Fibroblast of lung (primary cell): ENCODE data around the gene FAM83D.

ENCODE experiments used
- CTCF ChIP-seq, 2 donors: IDR thresholded peaks in 1 of 2; conservative IDR thresholded peaks in 1 of 2; 1 replicate in 1 of 2; 2 replicates in 1 of 2; pipeline ENCODE4 v1.5.1; 2011 to 2012; ENCODE audit warnings: low read length in 2 of 2, control low read depth in 1 of 2, inconsistent platforms in 1 of 2, low read depth in 1 of 2, mild to moderate bottlenecking in 1 of 2
- EZH2 ChIP-seq: IDR thresholded peaks from 2 replicates; pipeline ENCODE4 v1.5.1; 2012; ENCODE audit warnings: low read length, control low read depth, mild to moderate bottlenecking; ENCODE audit errors: missing control alignments

DNA sequence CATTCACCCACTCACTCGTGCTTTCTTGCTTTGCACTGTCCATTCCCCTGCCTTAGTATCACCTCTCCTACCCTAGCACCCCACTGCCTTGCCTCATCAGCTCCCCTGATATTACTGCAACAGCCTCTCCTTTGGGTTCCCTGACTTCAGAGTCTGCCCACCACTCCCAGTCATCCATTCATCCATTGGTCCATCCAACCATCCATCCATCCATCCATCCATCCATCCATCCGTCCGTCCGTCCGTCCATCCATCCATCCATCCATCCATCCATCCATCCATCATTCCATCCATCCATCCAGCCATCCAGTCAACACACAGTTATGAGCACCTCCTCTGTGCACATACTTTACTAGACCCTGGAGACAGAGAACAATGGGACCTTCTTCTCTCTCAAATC lies 22.9 kb upstream of the FAM83D start:
- no peak for TF ChIP-seq EZH2
- no peak for TF ChIP-seq CTCF (conservative IDR thresholded peaks at IDR 0.05 in 1 of 2, IDR thresholded peaks at IDR 0.05 in 1 of 2; ENCODE audit: low read depth in 1 of 2, low read length in 2 of 2)
